CD4-positive, alpha-beta T cell treated with Interferon alpha-2 for 1 hour (primary cell): Measurements from ENCODE around the gene SP100.
A peak's percentile ranks its signal among the peaks of the same experiment; 100 is the strongest.

ENCODE experiments used
- DNase-seq, 2 donors: peaks; one replicate each; pipeline ENCODE4 v3.0.0-alpha.2; 2020 to 2022

SP100 gene

DNA sequence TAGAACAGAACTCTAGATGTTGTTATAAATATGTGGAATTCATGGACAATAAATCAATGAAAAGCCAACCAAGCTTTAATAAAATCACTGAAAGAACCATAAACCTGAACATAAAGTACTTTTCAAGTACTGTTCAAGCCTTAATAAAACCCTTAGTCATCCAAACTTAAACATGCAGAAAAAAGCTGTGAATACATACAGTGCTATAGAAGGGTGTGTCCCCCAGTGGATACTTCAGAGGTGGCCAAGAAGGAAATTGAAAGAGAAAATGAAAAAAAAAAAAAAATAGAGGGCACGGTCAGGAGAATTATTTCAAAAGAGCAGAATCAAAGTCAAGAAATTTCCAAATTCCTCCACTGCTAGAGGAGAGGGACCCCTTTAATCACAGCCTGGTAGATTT lies 141.1 kb downstream of the SP100 start:
- no peak for DNase-seq

DNA sequence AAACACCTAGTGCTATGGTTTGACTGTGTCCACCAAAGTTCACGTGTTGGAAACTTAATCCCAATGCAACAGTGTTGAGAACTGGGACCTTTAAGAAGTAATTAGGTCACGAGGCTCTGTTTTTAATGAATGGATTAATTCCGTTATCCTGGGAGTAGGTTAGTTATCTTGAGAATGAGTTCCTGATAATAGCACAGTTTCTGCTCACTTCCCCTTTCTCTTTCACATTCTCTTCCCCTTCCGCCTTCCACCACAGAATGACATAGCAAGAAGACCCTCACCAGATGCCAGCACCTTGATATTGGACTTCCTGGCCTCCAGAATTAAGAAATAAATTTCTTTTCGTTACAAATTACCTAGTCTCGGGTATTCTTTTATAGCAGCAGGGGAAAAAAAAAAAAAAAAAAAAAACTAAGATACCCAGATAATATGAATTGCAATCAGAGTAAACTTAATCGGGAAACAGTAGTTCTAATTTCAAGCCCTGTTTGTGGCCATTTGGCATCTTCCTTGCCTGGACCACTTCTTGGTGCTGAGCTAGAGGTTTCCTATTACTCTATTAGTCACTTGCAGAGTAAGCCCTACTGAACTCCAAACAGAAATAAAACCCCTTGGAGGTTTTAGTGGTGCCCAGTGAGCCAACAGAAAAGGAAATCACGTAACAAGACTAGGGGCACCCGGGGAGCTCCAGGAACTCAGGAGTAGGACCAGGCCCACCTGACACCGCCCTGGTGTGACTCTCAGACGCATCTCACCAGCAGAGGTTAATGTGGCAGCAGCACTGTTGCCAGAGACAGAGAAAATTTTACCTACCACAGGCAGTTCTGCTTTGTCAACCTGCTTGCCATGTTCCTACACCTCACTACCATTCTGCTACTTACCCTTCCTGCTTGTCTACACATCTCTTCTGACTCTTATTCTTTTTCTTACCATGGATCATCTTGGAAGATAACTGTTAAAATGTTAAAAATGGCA lies 149.1 kb downstream of the SP100 start:
- peak in 1 of 2 donors; percentile 6 for DNase-seq

DNA sequence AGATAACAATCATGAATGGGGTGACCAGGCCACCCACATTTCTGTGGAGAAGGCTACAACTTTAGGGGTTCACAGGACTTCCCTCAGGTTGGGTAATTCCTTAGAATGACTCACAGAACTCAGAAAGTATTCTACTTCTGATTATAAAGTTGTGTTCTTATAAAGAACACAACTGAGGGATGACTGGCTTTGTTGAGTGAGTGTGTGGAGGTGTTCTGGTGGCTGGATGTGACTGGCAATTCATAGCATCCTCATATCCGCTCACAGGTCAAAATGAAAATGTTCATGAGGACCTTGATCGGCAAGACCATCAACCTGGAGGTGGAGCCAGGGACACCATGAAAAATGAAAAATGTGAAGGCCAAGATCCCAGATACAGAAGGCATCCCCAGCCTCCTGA lies 153.3 kb downstream of the SP100 start:
- DNase-seq = no peak

DNA sequence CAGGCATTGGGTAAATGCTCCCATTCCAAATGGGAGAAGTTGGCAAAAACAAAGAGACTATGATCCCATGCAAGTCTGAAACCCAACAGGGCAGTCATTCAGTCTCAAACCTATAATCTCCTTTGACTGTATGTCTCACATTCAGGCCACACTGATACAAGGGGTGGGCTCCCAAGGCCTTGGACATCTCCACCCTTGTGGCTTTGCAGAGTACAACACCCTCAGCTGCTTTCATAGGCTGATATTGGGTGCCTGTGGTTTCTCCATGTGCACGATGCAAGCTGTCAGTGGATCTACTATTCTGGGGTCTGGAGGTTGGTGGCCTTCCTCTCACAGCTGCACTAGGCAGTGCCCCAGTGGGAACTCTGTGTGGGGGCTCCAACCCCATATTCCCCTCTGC lies 155.0 kb downstream of the SP100 start:
- DNase-seq = no peak

DNA sequence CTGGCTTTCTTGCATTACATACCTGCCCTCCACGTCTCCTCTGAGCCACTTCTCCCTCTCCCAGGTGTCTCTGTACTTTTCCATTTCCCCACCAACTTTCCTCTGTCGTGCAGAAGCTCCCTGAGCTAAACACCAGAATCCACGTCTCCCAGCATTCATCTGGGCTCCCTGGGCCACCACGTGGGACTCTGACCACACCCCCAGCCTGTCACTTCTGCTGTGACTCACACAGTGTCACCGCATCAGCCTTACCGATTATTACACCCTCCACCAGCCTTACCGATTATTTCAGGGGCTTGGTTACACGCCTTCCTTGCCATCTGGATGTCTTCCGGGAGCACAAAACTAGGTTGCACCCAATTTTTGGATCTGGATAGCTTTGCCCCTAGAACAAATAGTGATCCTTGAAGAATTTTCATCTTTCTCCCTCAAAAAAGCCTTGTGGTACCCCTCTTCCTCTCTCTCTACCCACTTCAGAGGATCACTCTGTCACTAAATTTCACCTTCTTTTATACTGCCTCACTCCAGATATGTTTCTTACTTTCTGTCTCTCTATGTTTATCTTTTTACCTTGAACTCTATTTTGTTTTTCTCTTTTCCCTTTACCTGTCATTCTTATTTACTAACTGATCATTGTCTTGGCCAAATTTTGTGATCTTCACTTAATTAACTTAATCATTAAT lies 159.8 kb downstream of the SP100 start:
- peak; percentile 49 to 66 for DNase-seq

DNA sequence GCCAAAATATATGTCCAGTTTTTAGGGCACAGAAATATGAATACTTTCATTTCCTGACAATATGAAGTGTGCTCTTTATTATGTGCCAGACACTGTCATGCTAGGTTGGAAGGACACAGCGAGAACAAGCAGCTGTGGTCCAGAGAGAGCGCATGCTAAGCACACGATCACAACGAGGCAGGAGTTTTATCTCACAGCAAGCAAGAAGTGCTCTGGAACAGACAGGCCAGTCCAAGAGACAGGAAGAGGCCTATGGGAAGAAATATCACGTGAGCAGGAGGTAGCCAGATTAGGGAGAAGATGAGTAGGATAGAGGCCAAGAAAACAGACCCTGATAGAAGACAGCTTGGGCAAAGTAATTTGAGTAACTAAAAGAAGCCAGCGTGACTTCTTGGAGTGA lies 161.1 kb downstream of the SP100 start:
- DNase-seq = no peak

DNA sequence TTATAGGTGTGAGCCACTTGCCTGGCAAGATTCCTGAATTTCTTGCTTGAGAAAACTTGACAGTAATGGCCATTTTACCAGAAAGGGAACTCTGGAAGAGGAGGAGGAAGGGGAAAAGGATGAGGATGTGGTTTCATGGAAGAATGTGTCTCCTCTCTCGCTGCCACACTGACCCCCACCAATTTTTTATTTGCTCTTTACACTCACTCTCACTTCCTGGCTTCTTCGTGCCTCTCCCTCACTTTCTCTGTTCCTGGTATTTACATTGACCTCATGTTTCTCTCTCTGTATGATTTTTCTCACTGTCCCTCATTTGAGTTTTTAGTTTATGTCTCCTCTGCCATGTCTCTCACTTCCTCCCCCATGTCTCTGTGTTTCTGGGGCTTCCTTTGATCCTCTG lies 162.1 kb downstream of the SP100 start:
- no peak for DNase-seq

DNA sequence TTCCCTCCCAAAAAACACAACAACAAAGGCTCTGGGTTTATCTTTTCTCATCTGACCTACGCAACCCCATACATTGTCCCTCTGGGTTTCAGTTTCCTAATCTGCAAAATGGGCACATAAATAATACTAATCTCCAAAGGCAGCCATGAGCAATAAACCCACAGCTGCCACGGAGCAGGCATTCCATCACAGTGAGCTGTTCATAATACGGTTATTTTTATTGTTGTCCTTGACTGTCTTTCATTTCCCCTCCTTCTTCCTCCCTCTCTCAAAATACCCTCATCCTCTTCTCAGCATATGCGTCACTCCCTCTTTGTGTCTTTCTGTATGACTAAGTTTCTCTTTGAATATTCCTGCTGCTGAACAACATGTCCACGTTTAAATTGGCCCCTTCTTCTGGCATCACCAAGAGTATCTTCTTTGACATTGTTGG lies 166.9 kb downstream of the SP100 start:
- DNase-seq = peak; percentile 14 to 23

DNA sequence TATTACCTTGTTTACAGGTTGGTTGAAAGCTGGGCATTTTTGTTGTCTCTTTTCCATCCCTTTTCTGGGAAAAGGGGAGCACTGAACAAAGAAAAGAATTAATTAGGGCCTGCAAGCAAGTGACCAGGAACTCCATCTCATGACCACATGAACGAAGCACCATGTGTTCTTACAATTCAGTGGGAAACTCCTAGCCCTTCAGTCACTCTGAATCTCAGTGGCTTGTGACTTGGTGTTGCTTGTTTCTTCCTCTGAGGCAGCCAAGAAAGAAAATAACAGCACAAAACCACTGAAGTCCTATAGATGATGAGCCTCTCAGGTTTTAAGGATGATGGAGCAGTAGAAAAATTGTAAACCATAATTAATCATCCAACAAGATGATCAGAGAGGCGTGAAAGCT lies 167.6 kb downstream of the SP100 start:
- no peak for DNase-seq

DNA sequence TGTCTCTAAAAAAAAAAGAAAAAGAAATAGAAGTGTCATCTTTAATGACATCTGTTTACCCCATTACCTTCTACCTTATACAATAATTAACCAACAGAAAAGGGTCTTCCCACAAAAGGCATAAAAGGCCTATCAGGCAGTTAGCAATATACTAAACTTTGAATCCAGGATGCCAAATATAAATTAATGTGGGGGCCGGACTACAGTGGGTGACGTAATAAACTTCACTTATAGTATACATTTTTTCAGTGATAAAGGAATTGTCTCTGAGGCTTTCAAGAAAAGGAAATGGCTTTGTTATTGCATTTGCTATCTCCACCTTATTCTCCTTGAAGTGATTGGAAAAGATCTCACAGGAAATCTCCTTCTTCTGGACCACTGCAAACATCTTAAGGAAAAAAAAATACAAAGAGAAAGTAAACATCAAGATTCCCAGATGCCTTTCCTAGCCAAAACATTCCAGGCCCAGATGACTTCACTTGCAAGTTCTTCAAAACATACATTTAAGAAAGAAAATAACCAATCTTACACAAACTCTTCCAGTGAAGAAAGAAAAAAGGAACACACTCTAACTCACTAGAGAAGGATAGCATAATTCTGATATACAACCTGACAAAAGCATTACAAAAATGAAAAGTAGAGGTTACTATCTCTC lies 170.5 kb downstream of the SP100 start:
- no peak for DNase-seq

DNA sequence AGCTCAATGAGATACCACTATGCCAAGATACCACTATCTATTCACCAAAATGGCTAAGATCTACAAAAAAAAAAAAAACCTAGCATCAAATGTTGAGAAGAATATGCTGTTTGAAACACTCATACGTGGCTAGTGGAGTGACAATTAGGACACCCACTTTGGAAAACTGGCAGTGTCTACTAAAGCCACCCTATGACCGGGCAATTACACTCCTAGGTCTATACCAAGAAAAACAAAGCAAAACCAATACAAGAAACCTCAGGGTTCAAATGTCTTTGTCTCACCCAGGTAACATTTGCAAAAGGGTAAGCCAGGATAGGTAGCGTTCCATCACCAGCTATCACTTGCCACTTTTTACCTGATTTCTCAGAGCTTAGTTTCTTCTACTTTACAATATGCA lies 173.0 kb downstream of the SP100 start:
- no peak for DNase-seq

DNA sequence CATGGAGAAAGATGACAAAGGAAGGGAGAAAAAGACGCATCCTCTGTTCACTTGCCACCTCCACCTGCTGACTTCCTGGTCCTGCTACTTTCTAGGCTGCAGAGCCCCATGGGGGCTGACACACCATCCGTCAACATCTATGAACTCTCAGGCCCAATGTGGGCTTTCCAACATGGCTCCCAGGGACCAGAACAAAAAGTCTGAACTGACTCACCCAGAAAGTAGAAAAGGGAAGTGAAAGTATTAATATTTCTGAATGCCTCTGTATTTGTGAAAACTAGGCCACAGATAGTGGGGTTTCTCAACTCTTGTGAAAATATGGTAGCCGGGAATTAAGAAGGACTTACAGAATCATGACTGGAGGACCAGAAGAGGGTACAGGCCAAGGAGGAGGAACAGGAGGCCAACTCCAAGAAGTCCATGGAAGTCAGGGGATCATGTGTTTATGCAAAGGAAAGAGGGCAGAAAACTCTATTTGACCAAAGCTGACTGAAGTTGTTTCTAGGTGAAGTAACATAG lies 173.6 kb downstream of the SP100 start:
- peak; percentile 24 to 56 for DNase-seq

DNA sequence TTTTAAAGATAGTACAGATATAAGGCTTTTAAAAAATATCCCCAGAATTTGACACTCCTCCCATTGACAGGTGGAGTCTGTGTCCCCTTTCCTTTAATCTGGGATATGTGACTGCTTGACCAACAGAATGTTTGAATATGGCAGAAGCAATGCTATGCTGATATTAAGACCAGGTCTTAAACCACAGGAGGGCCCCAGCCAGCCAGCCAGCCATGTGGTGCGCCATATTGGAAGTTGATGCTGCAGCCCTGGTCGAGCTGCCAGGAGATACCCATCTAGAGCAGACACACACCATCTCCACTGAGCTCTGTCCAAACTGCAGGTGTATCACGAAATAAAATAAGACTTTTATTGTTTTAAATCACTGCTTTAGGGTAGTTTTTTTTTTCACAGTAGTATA lies 174.3 kb downstream of the SP100 start:
- no peak for DNase-seq

DNA sequence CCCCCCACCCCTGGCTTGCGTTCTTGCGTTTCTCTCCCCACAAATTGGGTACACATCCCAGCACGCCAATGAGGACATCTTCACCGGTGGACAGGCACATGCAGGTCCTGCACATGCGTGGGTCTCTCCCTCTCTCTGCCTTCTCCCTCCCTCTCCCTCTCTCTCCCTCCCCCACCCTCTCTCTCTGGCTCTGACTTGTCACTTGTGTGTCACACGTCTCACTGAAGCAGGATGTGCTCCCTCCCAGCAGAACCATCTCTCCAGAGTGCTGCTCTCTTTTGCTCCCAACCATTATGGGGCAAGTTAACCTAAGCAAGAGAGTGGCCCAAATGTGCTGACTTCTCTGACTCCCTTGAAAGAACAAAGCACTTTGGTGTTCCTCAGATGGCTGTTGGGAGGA lies 175.8 kb downstream of the SP100 start:
- DNase-seq = peak in 1 of 2 donors; percentile 24

DNA sequence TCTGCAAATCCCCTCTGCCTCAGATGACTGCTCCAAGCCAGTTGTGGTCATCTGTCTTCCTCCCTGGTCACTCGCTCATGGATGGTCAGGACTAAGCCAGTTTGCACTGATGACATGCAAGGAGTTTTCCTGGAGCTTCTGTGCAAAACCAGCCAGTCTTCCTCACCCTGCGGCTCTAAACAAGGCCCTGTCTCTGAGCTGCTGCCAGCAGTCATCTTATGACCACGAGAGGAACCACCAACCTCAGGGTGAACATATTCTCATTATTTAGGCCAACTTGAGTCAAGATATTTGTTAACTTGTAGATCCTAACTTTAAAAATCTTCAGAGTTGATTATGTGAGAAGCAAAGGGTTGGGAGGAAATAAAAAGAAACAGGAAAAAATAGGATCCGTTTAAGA lies 176.8 kb downstream of the SP100 start:
- DNase-seq = no peak
